ENCODE results near the gene EIF2S3.
"Not testable (repeated sequence)": the region's sequence is repeated elsewhere in the genome, so short reads cannot be mapped to it uniquely, and the experiment has no call there.

Gene EIF2S3

GRCh38 chrX:24037729-24038128, 17.0 kb upstream of the EIF2S3 start:
- no peaks in the 10 kb centered on the region for H3K36me3 ChIP-seq
- H3K4me2 ChIP-seq, result no peak overlapping the region
- no peaks in the 10 kb centered on the region for H3K4me1 ChIP-seq
- TF ChIP-seq Cebpa-rat (IDR thresholded peaks at IDR 0.05), result no peak
- no peak overlapping the region for H3K9ac ChIP-seq
- no peaks in the 10 kb centered on the region for H3K9me3 ChIP-seq
- no peaks in the 10 kb centered on the region for H4K20me1 ChIP-seq
- H3K27ac ChIP-seq, result no peak overlapping the region
- no peak overlapping the region for H3K4me3 ChIP-seq
- H3K27me3 ChIP-seq, result 0 out of 2 replicates have a peak, but pooled peaks cover 3% of the 10 kb centered on the region

GRCh38 chrX:24046060-24046459, 8.7 kb upstream of the EIF2S3 start:
- H3K4me2 ChIP-seq, H3K36me3 ChIP-seq, H3K27ac ChIP-seq, H3K4me1 ChIP-seq, H3K9me3 ChIP-seq, H4K20me1 ChIP-seq, H3K9ac ChIP-seq, H3K27me3 ChIP-seq, H3K4me3 ChIP-seq: not testable (repeated sequence)

DNA sequence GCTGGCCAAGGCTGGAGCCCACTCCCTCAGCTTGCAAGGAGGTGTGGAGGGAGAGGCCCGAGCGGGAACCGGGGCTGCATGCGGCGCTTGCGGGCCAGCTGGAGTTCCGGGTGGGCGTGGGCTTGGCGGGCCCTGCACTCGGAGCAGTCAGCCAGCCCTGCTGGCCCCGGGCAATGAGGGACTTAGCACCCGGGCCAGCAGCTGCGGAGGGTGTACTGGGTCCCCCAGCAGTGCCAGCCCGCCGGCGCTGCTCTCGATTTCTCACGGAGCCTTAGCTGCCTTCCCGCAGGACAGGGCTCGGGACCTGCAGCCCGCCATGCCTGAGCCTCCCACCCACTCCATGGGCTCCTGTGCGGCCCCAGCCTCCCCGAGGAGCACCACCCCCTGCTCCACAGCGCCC, 5.1 kb upstream of the EIF2S3 start:
- H3K9me3 ChIP-seq, H3K4me3 ChIP-seq, H4K20me1 ChIP-seq, H3K36me3 ChIP-seq, H3K4me2 ChIP-seq, H3K27ac ChIP-seq, H3K4me1 ChIP-seq, H3K27me3 ChIP-seq, H3K9ac ChIP-seq: not testable (repeated sequence)

DNA sequence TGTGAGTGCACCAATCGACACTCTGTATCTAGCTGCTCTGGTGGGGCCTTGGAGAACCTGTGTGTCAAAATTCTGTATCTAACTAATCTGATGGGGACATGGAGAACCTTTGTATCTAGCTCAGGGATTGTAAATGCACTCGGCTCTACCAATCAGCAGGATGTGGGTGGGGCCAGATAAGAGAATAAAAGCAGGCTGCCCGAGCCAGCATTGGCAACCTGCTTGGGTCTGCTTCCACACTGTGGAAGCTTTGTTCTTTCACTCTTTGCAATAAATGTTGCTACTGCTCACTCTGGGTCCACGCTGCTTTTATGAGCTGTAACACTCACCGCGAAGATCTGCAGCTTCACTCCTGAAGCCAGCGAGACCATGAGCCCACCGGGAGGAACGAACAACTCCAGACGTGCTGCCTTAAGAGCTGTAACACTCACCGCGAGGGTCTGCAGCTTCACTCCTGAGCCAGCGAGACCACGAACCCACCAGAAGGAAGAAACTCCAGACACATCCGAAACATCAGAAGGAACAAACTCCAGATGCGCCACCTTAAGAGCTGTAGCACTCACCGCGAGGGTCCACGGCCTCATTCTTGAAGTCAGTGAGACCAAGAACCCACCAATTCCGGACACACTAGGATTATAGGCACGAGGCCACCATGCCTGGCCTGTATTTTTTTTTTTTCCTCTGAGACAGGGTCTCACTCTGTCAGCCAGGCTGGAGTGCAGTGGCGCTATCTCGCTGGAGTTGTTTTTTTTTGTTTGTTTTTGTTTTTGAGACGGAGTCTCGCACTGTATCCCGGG, 4.0 kb upstream of the EIF2S3 start:
- not testable (repeated sequence) for H3K9ac ChIP-seq, H3K4me1 ChIP-seq, H3K9me3 ChIP-seq, H3K27me3 ChIP-seq, H3K4me3 ChIP-seq, H3K27ac ChIP-seq, H3K4me2 ChIP-seq, H4K20me1 ChIP-seq, H3K36me3 ChIP-seq

DNA sequence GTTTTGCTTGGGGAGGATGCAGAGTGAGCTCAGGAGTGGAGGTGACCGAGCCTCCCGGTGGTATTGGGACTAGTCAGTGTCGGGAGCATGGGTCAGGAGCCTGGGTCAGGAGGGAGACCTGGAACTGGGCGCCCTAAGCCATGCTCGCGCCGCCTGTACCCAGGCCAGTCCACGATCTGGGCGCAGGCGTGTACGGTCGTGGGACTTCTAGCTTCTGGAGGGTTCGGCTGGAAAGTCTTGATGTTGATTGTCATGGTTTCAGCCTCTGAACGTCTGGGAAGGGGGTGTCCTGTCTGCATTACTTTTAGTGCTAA, 244 bp downstream of the EIF2S3 start:
- no peaks in the 10 kb centered on the region for H3K4me1 ChIP-seq
- H3K9ac ChIP-seq, result no peak overlapping the region
- H3K27me3 ChIP-seq, result no peaks in the 10 kb centered on the region
- no peaks in the 10 kb centered on the region; the same call in 1 of the 2 replicates for H3K36me3 ChIP-seq
- H4K20me1 ChIP-seq, result no peaks in the 10 kb centered on the region
- H3K4me3 ChIP-seq, result no peak overlapping the region
- no peaks in the 10 kb centered on the region for H3K9me3 ChIP-seq
- H3K4me2 ChIP-seq, result no peak overlapping the region
- no peak overlapping the region; the same call in none of the 2 replicates for H3K27ac ChIP-seq
- TF ChIP-seq Cebpa-rat (IDR thresholded peaks at IDR 0.05), result no peak

GRCh38 chrX:24063488-24063887, 8.7 kb downstream of the EIF2S3 start:
- no peaks in the 10 kb centered on the region for H3K27me3 ChIP-seq
- H3K36me3 ChIP-seq, result peaks cover 57% of the 10 kb centered on the region
- H4K20me1 ChIP-seq, result no peaks in the 10 kb centered on the region; the same call in none of the 2 replicates
- H3K4me2 ChIP-seq, result no peak overlapping the region
- H3K27ac ChIP-seq, result no peak overlapping the region
- no peak for TF ChIP-seq Cebpa-rat (IDR thresholded peaks at IDR 0.05)
- H3K9me3 ChIP-seq, result no peaks in the 10 kb centered on the region
- no peak overlapping the region for H3K9ac ChIP-seq
- no peak overlapping the region for H3K4me3 ChIP-seq
- H3K4me1 ChIP-seq, result no peaks in the 10 kb centered on the region

GRCh38 chrX:24069877-24070276, 15.1 kb downstream of the EIF2S3 start:
- Histone ChIP-seq H3K4me2 (no peak overlapping the region), H3K4me1 (no peaks in the 10 kb centered on the region), H3K4me3 (no peak overlapping the region), H4K20me1 (peaks cover 3% of the 10 kb centered on the region), H3K27me3 (no peaks in the 10 kb centered on the region), H3K9ac (no peak overlapping the region), H3K27ac (no peak overlapping the region), H3K9me3 (no peaks in the 10 kb centered on the region), H3K36me3 (peaks cover 100% of the 10 kb centered on the region)
- TF ChIP-seq Cebpa-rat (IDR thresholded peaks at IDR 0.05), result no peak

DNA sequence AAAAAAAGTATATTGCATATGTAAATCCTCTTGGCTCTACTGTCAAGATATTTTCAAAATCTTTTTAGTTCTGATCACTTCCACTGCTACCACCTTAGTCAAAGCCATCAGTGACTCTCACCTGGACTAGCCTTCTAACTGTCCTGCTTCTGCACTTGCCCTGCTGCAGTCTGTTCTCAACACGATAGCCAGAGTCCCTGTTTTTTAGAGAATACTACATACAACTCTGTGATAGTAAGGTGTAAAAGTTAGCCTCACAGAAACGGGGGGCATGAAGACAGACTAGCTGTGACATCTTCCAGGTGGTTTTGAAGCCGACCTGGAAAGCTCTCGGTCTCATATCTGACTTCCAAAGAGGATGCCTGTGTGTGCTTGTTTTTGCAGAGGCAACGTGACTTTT, 24.7 kb downstream of the EIF2S3 start:
- Histone ChIP-seq H3K4me1 (no peaks in the 10 kb centered on the region), H3K27me3 (no peaks in the 10 kb centered on the region), H3K4me2 (no peak overlapping the region), H3K4me3 (no peak overlapping the region), H3K36me3 (peaks cover 41% of the 10 kb centered on the region), H4K20me1 (peaks cover 33% of the 10 kb centered on the region), H3K9me3 (no peaks in the 10 kb centered on the region), H3K27ac (no peak overlapping the region), H3K9ac (no peak overlapping the region)
- TF ChIP-seq Cebpa-rat (IDR thresholded peaks at IDR 0.05), result no peak

- H3K9me3 ChIP-seq, H3K4me3 ChIP-seq, H3K4me2 ChIP-seq, H3K4me1 ChIP-seq, H3K27me3 ChIP-seq, H3K27ac ChIP-seq, H3K9ac ChIP-seq: not testable (repeated sequence)
- H4K20me1 ChIP-seq, result peaks cover 27% of the 10 kb centered on the region
- H3K36me3 ChIP-seq, result peaks cover 33% of the 10 kb centered on the region
Observed at GRCh38 chrX:24080245-24080644, 25.5 kb downstream of the EIF2S3 start.

- Histone ChIP-seq H3K9me3 (no peaks in the 10 kb centered on the region), H3K27me3 (no peaks in the 10 kb centered on the region), H3K4me2 (no peak overlapping the region), H3K4me3 (no peak overlapping the region), H3K4me1 (no peaks in the 10 kb centered on the region), H4K20me1 (peaks cover 23% of the 10 kb centered on the region), H3K36me3 (peaks cover 28% of the 10 kb centered on the region), H3K9ac (no peak overlapping the region), H3K27ac (no peak overlapping the region)
- no peak for TF ChIP-seq Cebpa-rat (IDR thresholded peaks at IDR 0.05)
Observed at GRCh38 chrX:24080704-24081103, 25.9 kb downstream of the EIF2S3 start.

- no peak for TF ChIP-seq Cebpa-rat (IDR thresholded peaks at IDR 0.05)
- Histone ChIP-seq H4K20me1 (peaks cover 14% of the 10 kb centered on the region; the same call in 1 of the 2 replicates), H3K9me3 (no peaks in the 10 kb centered on the region), H3K27ac (no peak overlapping the region), H3K36me3 (peaks cover 18% of the 10 kb centered on the region), H3K4me1 (no peaks in the 10 kb centered on the region), H3K4me3 (no peak overlapping the region), H3K27me3 (no peaks in the 10 kb centered on the region), H3K4me2 (no peak overlapping the region), H3K9ac (no peak overlapping the region)
Observed at GRCh38 chrX:24081661-24082154, 27.0 kb downstream of the EIF2S3 start.
